KG1 (cell line): ENCODE data around the gene UNC5B.
"Not testable (repeated sequence)": the region's sequence is repeated elsewhere in the genome, so short reads cannot be mapped to it uniquely, and the experiment has no call there.

Experiments
- DNase-seq: peaks from one replicate; lab custom pipeline; 2025; lab: John Stamatoyannopoulos, UW

UNC5B gene

DNA sequence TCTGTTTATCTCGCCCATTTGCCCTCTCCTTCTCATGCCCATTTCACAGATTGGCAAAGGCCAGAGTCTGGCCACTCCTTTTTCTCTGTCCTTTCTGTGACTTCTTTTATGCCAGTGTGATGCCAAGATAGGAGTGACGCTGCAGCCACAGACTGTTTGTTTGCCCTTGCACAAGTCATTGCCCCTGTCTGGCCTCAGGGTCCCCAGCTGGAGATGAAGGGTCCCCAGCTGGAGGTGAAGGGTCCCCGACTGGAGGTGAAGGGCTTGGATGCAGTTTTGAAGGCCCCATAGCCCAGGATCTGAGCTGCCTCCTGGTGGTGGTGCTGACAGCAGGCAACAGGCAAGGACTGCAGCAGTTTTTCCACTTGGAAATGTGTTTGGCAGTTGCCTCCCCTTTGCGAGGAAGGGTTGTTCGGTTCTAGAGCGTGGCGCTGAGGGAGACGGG, 55.9 kb downstream of the UNC5B start:
- DNase-seq = no peak

DNA sequence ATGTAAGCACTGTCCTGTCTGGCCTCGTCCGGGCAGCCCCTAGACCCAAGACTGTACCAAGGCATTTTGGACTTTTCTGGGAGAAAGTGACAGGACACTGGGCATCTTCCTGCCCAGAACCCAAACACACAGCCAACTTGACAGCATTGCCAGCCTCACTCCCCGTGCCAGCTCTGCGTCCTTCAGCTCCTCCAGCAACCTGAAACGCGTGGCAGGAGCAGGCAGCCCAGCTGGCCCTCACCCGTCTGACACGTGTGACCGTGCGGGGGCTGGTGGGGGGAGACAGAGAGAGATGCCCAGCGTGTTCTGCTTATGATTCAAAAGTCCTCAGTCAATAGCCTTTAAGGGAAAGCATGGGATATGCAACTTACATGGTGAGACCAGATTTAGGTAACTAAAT, 56.4 kb downstream of the UNC5B start:
- DNase-seq = no peak

DNA sequence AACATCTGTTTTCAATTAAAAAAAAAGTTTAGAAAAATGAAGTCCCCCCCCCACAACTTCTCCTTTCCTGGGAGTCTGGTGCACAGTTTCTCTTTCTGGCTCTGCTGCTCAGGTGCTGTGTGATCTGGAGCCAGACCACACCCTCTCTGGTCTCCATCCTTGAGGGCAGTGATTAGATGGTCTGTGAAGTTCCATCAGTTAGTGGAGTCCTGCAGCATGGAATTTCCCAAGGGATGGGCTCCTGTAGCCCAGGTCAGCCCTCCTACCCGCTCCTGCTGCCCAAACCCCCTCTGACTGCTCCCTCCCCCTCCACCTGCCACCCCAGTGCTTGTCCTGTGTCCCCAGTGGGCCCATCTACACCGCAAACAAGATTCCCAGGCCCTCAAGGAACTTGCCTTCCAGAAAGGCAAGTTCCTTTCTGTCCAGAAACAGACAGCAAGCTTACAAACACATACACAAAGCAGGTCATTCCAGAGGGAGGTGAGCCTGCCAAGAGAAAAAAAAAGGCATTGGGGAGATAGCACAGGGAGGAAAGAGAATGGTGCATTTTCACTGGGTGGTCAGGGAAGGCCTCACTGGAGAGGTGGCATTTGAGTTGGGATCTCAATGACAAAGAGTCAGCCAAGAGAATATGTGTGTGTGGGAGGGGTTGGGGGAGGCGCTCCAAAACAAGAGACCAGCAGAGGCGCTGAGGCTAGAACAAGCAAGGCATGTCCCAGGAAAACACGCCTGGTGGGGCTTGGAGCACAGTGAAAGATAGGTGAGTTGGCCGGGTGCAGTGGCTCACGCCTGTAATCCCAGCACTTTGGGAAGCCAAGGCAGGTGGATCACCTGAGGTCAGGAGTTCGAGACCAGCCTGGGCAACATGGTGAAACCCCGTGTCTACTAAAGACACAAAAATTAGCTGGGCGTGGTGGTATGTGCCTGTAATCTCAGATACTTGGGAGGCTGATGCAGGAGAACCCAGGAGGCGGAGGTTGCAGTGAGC, 57.2 kb downstream of the UNC5B start:
- no peak for DNase-seq

DNA sequence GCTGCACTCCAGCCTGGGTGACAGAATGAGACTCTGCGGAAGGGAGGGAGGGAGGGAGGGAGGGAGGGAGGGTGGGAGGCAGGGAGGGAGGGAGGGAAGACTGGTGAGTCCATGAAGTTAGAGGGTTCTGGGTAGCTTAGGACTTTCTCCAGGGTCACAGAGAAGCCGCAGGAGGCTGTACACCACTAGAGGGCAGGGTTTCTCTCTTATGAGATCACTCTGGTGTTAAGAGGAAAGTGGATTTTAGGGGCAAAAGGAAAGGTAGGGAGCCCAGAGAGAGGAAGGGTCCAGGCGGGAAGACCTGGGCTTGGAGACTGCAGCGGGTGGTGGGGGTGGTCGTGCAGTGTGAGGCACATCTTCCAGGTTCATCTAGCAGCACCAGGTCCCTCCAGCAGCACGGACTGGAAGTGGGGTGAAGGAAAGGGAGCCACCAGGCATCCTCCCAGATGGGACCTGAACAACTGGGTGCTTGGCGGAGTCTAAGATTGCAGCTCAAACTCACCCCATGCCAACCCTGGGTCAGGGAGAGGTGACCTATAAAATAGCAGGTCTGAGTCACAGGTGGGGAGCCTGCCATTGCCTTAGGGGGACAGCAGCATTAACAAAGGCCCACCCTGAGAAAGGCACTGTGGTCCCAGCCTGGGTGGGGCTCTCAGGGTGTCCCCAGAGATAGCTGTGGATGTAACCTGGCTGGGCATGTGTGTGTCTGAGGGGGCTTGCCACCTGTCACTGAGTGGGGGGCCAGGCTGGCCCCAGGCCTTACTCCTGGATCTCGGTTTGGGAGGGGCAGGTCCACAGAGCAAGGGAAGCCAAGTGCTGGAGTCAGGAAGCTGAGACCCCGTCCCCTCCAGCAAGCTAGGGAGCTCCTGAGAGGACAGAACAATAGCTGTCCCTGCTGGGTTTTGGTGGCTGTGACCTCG, 58.2 kb downstream of the UNC5B start:
- peak; percentile 19 for DNase-seq

DNA sequence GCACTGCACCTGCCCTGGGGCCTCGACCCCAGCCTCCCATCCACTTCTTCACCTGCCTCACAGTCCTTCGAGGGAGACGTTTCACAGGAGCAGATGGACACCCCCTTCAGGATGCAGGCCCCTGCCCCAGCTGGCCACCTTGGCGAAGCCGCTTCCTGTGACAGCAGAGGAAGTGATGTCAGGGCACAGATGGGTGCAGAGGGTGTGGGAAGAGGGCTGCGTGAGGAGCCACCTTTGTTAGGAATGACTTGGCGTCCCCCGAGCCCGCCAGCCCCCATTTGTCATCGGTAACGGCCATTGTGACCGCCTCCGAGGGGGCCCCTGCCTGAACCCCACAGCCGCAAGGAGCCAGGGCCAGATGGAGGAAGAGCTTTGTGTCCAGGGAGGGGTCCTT, 59.3 kb downstream of the UNC5B start:
- no peak for DNase-seq

DNA sequence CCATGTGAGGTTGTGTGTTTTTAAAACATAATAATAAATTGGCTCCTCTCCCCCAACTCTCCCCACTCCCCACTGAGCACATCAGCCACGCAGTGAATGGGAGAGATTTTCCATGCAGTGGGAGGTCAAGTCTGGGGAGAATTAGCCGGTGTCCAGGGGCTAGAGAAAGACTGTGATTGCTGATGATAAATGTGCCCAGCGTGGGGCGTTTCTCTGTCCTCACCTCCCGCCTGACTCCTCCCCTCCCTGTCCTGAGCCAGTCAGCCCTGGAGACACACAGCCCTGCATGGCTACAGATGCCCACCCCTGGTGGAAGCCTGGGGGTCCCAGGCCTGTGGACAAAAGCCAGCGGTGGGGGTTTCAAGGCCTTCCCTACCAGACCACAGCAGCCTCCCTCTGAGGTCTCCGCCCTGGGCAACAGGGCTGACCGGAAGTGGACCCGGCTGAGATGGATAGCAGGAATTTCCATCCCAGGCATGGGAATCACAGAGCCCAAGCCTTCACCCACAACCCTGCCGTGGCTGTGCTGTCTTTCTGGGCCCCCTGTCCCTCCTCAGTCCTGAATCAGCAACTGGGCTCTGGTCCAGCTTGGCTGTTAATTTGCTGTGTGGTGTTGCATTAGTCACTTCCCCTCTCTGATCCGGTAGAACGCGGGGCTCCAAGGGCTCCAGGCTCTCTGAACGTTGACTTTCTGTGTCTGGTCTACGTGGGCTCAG, 59.8 kb downstream of the UNC5B start:
- DNase-seq = no peak

DNA sequence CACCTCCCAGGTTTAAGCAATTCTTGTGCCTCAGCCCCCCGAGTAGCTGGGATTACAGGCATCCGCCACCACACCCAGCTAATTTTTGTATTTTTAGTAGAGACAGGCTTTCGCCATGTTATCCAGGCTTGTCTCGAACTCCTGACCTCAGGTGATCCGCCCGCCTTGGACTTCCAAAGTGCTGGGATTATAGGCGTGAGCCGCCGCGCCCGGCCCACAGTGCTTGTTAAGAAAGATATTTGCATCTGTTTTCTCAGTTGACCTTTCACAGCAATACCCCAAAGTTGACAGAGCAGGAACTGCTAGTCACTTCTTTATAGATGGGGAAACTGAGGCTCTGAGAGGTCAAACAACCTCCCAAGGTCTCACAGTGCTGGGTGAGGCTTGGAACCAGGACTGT, 60.6 kb downstream of the UNC5B start:
- not testable (repeated sequence) for DNase-seq

DNA sequence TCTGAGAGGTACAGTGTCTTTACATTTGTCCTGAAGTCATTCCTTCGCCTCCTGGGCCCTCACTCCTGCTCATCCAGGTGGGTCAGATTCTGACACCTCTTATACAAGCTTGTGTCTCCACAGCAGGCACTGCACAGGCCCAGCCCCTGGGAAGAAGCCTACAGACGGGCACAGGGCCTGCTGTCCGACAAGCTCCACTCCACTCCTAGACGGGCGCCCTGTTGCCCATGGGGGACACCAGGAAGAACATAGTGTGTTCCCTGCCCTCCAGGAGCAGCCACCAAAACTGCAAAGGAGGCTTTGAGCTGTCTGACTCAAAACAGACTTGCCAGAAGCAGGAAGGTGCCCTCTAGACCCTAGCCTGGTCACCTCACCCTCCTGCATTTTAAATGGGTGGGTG, 61.1 kb downstream of the UNC5B start:
- no peak for DNase-seq

DNA sequence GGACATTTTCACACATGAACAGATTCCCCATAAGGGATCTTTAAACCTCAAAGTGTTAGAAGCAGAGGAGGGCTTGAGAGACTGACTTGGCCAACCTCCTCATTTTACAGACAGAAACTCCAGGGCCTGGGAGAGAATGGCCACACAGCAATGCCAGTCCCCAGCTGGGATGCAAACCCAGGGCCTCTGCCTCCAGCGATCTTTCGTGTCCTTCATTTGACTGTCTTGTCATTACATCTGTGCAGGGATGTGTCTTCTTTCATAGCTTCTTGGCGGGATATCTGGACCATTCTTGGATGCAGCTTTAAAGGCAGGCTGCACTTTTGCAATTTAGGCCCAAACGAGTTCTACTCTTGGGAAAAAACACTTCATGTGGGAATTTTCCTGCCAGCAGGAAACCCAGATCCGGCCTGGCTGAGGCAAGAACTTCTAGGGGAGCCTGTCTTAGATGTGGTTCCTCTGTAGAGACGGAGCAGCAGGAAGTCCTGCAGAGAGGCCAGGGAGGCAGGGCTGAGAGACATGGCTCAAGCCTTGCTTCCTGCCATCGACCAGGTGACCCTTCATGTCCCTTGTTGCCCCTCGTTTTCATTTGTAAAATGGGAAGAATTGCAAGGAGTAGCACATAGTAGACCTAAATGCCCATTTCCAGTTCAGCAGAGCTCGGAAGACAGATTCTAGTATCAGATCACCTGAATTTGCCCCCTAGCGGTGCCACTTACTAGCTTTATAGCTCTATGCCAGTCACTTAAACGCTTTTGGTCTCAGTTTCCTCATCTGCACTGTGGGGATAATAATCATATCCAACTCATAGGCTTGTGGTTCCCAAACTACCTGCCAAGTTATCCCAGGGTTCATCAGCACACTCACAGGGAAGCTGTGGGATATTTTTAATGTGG, 62.8 kb downstream of the UNC5B start:
- DNase-seq = no peak

DNA sequence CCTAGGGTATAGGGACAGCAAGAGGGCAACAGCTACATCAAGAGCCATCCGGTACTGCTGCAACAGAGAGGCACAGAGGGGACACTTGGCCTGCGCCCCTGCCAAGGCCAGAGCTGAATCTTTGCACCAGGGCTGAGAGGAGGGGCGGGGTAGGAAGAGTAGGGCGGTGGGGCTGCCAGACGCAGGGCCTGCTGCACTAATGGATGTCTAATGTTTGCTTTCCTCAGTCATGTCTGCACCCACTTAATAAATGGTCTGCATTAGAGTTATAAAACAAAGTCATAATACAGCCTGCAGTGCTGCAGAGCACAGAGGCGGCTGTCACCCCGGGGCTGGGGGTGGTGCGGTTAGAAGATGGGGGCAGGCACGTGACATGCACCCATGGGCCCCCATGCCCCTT, 64.5 kb downstream of the UNC5B start:
- no peak for DNase-seq

DNA sequence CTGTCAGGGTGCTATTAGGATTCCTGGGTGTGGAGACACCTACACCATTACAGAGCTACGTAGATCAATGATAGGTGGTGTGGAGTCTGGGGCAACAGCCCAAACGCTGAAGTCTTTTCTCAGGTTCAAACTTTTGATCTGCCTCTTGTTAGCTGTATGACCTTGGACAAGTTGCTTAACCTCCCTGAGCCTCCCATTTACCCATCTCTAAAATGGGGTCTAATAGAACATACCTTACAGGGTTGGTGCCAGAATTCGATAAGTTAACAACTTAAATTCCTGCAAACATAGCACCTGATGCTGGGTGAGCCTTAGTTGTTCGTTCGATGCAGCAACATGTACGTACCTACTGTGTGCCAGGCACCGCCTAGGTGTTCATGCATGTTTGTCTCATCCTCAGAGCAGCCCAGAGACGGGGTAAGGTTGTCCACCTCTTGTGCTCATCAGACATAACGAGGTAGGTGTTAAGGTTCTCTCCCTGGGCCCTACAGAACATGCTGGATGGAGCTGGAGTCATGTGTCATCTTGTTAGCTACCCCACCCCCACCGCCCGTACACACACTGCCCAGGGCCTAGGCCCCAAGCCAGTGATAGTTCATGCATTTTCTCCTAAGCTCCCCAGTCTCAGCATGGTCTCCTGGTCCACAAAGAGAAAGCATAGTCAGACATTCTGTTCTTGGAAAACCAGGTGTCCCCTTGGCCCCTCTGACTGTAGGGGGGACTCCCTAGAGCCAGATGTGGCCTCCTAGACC, 65.7 kb downstream of the UNC5B start:
- no peak for DNase-seq

DNA sequence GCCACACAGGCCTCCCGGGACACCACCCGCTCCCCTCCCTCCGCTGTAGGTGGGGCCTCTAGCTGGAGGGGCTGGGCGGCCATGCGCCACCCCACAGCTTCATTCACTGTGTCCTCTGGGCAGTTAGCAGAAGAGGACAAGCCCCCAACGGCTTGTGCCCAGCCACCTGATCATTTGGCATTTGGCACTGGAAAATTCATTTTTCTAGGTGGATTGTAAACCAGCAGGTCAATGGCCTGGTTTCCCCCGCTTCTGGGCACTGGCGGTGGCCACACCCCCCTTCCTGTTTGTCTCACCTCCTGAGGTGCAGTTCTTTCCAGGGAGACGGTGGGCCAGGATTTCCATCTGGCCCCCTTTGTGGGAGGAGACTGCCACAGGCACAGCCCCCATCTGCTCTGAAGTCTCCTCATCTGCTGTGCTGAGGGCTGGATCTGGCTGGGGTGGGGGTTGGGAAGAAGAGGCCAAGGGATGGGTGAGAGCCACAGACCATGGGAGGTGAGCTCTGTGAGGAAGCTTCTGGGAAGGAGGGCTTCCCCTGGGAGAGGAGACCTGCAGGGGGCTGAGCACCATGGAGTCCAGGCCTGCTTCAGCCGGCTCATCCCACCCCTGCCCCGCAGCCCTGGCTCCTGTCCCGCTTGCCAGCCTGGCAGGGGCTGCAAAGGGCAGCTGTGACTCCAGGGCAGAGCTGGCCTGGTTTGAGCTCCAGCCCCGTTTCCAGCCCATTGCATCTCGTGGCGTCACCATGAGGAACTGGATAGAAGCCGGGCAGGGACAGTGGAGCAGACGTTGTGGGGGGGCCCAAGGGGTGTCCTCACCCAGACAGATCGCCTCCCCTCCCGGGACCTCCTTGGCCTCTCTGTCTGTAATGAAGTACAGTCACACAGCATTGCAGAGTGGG, 66.6 kb downstream of the UNC5B start:
- no peak for DNase-seq

DNA sequence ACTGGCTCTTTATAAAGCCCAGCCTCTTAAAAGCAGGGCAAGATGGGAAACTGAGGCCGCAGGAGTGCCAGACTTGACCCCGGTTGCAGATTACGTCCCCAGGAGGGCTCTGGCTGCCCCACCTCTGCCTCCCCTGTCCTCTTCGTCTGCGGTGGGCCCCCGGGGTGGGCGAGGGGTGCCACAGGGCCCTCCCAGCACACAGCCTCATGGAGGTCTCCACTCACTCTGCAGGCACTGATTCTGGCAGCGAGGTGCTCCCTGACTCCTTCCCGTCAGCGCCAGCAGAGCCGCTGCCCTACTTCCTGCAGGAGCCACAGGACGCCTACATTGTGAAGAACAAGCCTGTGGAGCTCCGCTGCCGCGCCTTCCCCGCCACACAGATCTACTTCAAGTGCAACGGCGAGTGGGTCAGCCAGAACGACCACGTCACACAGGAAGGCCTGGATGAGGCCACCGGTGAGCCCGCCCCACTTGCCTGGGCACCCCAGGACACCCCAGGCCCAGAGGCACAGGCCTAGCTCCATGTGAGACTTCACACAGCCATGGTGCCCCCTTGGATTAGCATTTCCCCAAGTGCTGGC, 67.3 kb downstream of the UNC5B start:
- no peak for DNase-seq

DNA sequence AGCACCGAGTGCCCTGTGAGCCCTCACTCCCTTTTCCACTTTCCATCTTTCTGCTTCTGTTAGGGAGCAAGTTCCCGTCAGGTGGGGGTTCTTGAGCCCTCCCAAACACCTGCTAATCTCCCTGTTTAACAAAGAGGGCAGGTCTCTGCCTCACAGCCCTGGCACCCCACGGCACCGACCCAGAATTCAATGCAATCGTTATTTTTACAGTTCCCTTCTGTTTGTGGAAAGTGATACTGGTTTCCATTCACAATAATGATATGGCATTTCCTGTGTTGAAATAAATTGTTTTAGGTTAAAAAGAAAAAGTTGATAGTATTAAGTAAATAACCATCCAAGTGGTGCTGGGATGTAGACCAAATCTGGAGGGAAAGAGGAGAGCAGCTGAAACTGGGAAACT, 67.8 kb downstream of the UNC5B start:
- DNase-seq = no peak

DNA sequence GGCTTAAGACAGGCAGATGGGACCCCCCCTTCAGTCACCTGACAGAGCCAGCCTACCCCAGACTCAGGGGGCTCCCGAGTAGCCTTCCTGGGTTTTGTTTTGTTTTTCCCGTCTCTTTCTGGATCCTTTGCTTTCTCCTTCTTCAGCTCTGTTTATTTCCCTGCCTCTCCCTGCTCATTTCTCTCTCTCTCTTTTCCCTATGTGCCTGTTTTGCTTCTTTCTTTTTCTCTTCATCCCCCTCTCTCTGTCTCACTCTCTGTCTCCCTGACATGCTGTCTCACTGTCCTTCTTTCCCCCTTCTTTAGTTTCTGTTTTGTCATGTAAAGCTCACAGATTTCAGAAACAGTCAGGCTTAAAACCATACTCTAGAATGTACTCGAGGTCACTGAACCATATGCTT, 68.5 kb downstream of the UNC5B start:
- DNase-seq = no peak

DNA sequence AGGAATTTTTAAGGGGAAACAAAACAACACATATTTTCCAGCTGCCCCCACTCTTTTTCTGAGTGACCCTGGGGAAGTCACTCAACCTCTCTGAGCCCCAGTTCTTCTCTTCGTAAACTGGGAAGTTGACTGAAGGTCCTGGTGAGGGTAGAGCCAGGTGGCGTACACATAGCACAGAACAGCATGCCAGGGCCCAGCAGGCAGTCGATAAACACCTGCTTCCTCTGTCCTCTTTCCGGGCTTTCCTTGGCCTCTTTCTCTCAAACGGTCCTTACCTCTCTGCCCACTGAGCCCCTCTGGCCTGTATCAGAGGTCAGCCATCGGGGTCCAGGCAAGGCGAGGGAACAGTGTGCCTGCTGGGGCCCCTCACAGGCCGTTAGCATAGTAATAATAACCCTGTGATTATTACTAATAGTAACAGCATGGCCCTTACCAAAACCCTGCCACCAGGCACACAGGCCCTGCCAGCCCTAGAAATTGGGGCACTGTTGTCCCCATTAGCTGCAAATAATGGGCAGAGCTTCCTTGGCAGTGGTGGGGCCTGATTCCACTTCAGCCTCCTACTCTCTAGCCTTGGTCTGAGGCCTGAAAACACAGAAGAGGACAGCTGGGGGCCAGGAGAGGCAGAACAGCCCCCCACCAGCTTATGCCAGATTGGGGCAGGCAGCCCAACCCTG, 69.4 kb downstream of the UNC5B start:
- DNase-seq = no peak

DNA sequence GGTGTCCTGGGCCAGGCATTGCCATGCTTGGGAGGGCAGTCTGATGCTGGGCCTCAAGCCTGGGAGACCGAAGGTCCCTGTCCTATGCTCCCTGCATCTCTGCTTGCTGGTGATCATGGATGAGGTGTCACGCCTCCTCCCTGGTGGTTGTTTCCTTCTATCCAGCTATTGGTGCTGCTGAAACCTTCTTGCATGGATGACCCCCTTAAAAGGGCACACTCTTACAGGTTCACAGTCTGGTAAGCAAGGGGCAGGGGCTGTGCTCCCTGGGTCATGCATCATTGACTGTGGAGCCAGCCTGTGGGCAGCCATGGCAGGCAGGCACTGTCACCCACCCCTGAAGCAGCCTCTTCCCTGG, 69.9 kb downstream of the UNC5B start:
- no peak for DNase-seq

DNA sequence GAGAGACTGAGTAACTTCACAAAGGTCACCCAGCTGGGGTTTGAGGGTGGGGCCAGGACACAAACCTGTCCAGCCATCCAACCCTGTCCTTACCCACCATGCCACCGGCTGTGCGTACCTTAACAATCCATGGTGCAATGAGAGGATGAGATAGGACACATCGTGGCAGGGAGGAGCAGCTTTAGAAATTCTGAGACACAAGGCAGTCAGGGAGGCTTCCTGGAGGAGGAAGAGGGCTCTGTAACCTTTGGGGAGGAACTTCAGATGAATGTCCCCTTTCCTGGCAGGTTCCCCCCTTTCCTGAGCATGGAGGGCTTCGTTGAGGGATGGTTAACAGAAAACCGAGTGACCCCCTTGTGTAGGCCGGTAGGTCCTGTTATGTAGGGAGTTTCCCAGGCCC, 71.0 kb downstream of the UNC5B start:
- no peak for DNase-seq
